Measurements from ENCODE around the gene KNSTRN. TPM values are rescaled to one million over a fixed set of nuclear protein-coding genes. Genes with fewer than 3 reads are reported as not detected.
A peak's percentile ranks its signal among the peaks of the same experiment; 100 is the strongest.

Gene KNSTRN
- total RNA-seq, 1 donor from 2014 or later, result 8.7 TPM

DNA sequence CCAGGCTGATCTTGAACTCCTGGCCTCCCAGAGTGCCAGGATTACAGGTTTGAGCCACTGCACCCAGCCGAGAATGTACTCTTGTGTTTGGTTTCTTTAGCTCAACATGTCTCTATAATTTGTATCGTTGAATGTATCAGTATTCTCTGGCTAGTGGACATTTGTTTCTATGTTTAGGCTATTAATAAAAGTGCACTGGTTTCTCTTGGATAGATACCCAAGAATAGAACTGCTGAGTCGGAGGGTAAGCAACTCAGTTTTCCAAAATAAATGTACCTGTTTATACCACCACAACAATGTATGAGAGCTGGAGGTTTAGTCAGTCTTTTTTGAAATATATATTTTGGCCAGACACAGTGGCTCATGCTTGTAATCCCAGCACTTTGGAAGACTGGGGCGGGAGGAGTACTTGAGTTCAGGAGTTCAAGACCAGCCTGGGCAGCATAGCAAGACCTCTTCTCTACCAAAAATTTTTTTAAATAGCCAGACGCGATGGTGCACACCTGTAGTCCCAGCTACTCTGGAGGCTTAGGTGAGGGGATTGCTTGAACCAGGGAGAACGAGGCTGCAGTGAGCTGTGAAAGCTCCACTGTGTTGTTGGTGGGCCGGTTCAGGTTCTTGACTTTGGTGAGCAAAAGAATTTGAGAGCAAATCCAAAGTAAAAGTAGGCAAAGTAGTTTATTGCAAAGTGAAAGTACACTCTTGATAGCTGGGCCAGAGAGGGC lies 15.3 kb downstream of the KNSTRN start:
- DNase-seq (ENCODE audit: low spot score), result no peak

DNA sequence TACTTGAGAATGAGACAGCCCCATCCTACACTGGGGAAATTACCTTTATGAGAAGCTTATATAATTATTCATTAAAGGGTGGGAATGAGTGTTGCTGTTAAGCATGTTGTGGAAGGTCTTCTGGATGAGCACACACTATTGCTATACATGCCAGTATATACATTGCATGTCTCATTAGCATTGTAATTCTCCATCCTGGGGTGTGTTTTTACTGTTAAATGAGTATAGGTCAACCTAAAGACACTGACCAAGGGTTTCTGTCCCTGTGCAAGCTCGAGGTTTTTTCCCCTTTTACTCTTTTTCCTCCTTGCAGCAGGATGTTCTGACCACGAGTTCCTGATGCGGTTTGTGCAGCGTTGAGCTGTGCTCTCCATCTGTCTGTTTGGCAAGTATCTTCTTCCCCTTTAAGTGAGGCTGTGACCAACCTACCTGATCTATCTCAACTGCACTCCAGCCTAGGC lies 15.9 kb downstream of the KNSTRN start:
- DNase-seq (ENCODE audit: low spot score), result no peak

DNA sequence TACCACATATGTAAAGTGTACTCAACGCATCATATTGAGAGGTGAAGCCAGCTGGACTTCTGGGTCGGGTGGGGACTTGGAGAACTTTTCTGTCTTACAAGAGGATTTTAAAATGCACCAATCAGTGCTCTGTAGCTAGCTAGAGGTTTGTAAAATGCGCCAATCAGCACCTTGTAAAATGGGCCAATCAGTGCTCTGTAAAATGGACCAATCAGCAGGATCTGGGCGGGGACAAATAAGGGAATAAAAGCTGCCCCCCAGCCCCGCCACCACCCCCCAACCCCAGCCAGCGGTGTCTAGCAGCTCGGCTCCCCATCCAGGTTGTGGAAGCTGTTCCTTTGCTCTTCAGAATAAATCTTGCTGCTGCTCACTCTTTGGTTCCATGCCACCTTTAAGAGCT lies 16.8 kb downstream of the KNSTRN start:
- DNase-seq (ENCODE audit: low spot score), result no peak

DNA sequence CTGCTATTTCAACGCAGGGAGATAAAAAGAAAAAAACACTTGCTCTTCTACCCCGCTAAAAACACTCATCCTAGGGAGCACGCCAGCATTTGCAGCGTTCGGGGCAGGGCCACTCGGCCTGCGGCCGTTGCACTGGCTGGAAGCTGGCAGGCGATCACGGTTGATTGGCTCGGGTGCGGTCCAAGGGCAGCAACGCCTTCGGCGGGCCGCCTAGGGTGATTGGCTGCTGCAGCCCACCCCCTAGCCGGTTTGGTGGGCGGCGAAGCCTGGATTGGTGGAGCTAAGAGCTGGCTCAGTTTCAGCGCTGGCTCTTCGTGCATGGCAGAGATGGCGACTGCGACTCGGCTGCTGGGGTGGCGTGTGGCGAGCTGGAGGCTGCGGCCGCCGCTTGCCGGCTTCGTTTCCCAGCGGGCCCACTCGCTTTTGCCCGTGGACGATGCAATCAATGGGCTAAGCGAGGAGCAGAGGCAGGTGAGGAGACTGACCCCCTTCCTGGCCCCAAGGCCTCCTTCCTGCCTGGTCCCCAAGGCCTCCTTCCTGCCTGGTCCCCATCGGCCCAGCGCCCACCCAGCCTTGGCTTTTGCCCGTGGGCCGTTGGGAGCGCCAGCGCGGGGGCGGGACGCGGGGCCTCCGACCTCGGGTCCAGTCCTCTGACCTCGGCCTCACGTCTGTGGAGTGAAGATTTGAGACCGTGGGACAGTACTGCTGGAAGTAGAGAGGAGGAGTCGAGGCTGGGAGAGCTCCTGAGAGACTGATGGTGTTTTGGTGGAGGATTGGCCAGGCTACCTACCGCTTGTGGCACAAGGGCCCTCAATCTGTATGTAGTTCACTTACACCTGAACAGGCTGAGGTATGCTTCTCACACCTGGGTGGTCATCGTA lies 23.2 kb downstream of the KNSTRN start, which contains the start of gene IVD:
IVD (plus strand) TSS at position 295 of the 881 bp plus-strand sequence; CDS start at position 328, 33 bp downstream.
- DNase-seq (ENCODE audit: low spot score), result peak; percentile 95

DNA sequence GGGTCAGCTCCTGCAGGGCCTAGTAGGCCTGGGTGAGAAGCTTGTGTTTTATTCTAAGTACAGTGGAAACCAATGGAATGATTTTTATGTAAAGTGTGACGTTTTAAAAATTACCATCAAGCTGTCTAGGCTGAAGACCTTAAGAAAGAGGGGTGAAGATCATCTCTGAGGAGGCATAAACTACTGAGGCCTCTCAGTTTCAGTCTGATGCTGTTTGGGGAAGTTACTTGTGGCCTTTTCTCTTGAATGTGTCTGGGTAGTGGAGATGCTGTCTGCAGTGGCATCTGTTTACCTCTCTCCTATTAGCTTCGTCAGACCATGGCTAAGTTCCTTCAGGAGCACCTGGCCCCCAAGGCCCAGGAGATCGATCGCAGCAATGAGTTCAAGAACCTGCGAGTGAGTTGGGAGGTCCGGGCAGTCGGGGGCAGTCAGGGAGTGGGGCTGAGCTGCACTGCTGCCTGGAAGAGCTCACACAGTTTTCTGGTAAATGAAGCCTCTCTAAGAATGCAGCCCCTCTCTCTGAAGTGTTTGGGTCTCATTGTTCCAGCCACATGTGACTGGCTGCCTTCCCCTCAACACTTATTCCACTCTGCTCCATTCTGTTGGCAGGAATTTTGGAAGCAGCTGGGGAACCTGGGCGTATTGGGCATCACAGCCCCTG lies 24.9 kb downstream of the KNSTRN start:
- DNase-seq (ENCODE audit: low spot score), result no peak

DNA sequence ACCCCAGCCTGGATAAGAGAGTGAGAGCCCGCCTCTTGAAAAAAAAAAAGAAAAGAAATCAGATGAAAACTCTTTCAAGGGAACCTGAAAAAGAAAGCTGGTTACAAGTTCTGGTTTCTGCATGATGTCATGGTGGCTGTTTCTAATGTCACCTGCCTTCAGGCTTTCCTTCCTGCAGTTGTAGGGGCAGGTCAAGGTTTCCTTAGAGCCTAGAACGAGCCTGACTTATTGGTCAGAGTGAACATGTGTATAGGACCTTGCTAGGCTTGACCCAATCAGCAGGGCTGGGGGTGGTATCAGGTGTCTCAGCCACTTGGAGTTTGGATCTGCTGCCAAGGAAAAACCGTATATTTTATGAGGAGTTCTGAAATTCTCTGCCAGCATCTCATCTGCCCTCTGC lies 26.8 kb downstream of the KNSTRN start:
- DNase-seq (ENCODE audit: low spot score), result no peak

DNA sequence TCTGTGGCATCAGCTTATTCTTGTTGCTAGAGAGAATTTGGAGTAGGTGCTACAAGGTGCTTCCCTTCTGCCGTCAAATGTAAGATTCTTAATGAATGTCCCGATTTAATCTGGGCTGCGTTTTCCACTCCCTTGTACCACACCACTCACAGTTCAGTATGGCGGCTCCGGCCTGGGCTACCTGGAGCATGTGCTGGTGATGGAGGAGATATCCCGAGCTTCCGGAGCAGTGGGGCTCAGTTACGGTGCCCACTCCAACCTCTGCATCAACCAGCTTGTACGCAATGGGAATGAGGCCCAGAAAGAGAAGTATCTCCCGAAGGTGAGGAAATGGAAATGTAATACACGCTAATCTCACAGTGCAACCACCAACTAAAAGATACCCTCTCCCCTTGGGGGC lies 28.0 kb downstream of the KNSTRN start:
- no peak for DNase-seq (ENCODE audit: low spot score)

DNA sequence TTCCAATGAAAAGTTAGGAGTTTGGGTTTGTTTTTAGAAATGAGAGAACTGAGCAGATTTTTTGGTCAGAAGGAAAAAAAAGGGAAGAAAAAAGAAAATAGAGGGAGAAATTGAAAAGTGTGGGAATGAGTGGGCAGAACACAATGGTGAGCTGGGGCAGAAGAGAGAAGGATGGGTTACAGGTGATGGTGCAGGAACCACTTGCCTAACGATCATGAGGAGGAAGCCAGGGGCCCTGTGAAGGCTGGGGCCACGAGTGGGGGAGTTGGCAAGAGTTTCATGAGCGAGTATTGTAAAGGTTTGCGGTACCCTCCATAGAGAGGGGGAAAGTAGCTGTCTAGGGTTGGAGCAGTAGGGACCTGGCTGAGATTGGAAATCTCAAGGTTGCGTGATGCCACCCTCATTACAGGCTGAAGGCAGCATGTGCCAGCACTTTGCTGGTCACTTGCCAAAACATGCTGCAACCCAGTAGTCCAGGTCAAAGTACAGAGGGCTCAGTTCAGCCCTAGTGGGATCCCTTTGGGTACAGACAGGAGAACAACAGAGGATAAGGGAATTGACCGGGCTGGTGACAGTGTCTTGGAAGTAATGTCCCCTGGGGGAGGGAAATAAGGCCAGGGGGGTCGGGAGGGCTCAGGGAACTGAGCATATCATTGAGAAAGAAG lies 29.7 kb downstream of the KNSTRN start:
- no peak for DNase-seq (ENCODE audit: low spot score)

DNA sequence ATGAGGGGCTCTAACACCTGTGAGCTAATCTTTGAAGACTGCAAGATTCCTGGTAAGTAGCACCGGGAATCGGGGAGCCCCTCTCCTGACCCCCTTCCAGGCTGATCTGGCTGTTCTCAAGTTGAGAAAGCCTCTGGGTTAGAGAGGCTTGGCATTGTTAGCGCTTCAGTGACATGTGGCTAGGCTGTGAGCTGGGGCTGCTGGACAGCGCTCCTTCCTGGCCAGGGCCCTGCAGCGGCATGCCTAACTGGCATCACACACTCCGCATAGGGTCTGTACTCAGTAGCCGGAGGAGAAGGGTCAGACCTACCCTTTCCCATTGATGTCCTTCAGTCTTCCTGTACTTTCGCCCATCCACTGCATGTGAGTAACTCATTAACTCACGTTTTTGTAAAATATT lies 30.5 kb downstream of the KNSTRN start:
- no peak for DNase-seq (ENCODE audit: low spot score)

DNA sequence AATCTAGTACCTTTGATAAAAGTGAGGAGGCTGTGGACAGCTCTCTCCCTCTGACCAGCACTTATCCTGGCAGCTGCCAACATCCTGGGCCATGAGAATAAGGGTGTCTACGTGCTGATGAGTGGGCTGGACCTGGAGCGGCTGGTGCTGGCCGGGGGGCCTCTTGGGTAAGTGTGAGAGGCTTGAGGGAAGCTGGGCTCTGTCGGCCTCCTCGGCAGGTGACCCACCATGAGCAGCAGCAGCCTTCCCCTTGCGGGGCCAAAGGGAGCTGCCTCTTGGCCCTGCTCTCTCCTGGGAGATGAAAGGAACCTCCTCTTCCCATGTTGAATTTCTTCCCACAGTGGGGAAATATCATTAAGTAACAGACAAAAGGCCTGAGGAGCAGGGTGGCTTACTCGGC lies 32.3 kb downstream of the KNSTRN start:
- no peak for DNase-seq (ENCODE audit: low spot score)

DNA sequence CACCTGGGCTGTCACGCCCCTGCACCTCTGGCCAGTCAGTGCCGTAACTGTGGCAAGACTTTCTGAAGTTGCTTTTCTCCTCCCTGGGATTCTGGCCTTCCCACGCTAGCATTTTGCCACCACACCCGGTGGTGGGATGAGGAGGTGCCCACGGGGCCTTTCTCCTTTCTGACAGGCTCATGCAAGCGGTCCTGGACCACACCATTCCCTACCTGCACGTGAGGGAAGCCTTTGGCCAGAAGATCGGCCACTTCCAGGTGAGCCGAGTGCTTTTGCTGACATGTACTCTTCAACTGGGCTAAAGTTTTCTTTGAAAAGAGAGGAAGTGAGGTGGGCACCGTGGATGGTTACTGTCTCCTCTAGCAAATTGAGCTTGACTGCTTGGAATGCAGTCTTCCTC lies 32.7 kb downstream of the KNSTRN start:
- DNase-seq (ENCODE audit: low spot score), result no peak

DNA sequence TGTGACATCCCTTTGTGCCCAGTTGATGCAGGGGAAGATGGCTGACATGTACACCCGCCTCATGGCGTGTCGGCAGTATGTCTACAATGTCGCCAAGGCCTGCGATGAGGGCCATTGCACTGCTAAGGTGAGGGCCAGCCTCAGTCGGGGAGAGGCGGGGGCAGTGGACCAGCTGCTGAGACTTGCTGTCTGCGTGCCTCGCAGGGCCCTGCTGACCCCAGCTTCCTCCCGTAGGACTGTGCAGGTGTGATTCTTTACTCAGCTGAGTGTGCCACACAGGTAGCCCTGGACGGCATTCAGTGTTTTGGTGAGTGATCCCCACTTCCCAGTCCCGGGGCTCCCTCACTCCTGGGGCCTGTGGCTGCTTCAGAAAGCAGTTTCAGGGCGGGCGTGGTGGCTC lies 33.5 kb downstream of the KNSTRN start:
- DNase-seq (ENCODE audit: low spot score), result no peak

DNA sequence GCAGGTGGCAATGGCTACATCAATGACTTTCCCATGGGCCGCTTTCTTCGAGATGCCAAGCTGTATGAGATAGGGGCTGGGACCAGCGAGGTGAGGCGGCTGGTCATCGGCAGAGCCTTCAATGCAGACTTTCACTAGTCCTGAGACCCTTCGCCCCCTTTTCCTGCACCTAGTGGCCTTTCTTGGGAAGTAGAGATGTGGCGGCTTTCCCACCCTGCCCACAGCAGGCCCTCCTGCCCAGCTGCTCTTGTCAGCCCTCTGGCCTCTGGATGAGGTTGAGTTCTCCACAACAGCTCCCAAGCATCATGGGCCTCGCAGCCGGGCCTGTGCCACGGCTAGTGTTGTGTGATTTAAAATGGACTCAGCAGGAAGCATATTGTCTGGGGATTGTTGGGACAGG lies 35.6 kb downstream of the KNSTRN start:
- DNase-seq (ENCODE audit: low spot score), result no peak

DNA sequence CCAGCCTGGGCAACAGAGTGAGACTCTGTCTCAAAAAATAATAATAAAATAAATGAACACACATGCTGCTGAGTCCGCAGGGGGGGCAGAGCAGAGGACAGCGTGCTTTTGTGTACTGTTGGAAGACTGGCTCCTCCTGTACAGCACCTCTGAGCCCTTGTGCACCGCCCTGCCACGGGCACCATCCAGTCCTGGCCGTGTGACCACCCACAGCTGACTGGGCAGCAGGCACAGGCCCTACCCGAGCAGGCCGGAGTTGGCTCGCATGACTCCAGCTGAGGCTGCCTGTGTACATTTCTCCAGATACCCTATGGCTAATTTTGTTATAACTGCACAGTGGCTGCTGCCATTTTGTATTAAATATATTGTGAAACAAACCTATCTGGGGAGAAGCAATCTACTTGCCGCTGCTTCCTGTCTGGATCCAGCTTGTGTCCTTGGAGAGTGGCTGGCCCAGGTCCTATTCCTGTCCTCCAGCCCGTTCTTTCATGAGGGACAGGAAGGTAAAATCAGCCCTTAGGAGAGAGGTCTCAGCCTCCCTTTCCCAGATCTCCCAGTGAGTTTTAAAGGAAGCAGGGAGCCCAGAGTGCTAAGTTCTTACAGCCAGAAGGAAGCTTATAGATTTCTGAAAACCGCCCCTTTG lies 37.7 kb downstream of the KNSTRN start:
- DNase-seq (ENCODE audit: low spot score), result no peak

DNA sequence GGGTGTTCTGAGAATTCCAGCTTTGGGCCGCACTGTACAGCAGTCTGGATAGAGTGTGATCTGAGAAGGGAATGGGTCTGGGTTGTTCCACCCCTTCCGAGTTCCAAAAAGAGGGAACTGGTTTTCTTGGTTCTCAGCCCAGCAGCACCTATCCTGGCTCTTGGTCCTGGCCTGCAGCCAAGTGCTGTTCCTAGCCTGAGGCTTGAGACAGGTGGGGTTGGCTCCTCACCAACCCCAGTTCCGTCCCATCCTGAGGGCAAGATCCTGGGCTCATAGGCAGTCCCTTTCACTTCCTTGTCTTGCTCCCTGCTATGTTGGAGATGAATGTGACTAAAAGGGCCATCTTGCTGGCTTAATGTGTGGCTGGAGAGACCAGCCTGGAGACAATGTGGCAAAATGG lies 38.3 kb downstream of the KNSTRN start:
- DNase-seq (ENCODE audit: low spot score), result peak; percentile 67

DNA sequence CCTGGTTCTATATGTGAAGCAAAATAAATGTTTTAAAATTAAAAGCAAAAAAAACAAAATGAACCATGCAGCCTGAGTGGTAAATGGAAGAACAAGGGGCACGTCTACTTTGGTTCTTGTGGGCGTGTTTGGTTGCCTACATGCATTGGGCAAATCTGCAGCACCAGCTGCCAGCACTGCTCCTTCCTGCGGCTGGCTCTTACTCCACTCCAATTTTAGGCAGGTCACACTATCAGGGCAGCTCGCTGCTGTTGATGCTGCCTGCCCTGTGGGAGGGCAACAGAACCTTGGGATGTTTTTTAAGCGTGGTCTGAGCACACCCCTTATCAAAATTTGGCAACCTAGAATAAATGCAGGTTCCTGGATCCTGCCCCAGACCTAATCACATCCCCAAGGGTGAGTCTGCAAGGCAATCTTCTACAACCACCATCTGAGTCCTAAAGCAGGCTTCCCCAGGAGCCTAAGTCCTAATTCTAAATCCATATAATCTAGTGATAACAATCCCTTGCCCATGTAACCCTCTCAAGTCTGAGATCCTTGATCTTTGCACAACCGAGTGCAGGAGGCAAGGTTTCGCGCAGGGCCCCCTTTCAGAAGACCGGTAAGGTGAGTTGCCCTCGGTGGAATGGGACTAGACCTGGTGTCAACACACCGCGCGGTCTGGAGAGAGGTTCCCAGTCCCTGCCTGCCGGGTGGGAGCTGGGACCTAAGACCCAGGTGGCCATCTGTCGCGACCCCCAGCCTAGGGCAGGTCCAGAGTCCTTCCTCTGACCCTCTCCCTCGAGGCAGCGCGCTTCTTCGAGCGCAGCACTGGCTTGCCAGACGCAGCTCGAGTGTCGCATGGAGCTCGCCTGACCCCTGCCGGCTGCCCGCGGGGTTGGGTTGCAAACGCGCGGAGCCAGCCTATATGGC lies 39.0 kb downstream of the KNSTRN start:
- DNase-seq (ENCODE audit: low spot score), result peak; percentile 83

DNA sequence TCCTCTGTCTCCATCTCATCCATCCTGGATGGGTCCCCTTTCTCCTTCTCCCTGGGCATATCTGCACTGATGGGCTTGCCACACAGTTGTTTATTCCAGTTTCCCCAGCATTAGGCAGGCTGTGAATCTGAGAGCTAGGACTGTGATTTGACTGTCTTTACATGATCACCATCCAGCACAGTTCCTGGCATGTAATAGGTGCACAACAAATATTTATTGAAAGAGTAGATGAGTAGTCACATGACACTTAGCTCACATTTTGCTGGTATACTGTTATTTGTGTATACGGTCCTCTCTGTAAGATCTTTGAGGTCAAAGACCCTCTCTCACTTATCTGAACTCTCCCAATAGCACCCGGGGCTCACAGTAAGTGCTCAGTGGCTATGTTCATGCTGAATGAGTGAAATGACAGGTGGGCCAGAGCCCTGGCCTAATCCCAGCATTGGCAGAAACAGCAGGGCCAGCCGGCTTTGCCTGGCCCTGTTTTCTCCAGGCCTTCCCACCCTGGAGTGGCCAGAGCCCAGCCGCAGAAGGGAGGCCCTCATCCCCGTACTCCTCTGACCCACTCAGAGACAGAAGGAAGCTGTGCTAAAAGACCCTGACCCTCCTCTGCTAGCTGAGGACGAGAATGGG lies 42.1 kb downstream of the KNSTRN start:
- no peak for DNase-seq (ENCODE audit: low spot score)

DNA sequence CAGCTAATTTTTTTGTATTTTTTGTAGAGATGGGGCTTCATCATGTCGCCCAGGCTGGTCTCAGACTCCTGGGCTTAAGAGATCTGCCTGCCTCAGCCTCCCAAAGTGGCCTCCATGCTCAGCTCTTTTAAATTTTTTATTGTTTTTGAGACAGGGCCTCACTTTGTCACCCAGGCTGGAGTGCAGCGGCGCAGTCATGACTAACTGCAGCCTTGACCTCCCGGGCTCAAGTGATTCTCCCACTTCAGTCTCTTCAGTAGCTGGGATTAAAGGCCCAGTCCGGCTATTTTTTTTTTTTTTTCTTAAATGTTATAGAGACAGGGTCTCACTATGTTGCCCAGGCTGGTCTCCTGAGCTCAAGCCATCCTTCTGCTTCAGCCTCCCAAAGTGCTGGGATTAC lies 43.2 kb downstream of the KNSTRN start:
- DNase-seq (ENCODE audit: low spot score), result no peak

DNA sequence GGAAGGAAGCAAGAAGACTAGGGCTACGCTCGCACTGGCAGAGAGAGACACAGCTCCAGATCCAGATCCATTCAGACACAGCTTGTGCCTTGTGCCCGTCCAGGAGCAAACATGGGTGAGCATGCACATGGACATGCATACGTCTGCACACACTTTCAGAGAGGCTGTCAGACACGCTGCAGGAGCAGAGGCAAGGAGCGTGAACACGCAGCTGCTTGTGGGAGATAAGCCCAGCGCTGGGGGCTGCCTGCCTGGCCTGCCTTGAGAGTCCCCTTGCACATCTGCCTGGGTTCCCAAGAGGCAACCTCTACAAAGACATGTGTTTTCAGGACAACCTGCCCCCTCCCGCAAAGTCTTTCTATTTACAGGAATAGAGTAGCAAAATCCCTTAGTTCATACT lies 44.7 kb downstream of the KNSTRN start:
- DNase-seq (ENCODE audit: low spot score), result no peak

DNA sequence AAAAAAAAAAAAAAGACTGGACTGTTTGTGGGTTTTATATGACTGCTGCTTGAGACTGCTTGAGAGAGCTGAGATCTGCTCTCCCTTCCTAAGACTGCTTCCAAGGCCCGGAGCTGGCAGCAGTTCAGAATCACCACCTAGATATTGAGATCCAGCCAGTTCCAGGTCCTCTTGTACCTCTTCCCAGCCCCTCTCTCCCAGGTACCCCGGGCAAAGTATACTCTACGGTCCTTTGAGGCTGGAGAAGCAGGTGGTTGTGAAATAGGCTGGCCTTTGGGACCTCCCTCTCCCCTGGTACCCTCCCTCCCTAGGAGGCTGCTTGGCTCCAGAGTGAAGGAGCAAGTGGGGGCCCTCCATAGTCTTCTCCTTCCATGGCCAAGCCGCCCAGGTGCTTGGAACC lies 45.7 kb downstream of the KNSTRN start:
- no peak for DNase-seq (ENCODE audit: low spot score)

All from ureter (tissue), 1 donor.